GM18519 (cell line): ENCODE measurements around the gene ZBTB21.
"Not testable (repeated sequence)": the region's sequence is repeated elsewhere in the genome, so short reads cannot be mapped to it uniquely, and the experiment has no call there.

Experiments used
- ATAC-seq: cut with Tn5 transposase; IDR thresholded peaks from one replicate; pipeline ENCODE4 v1.9.1; 2021; ENCODE audit warnings: mild to moderate bottlenecking, moderate library complexity; ENCODE audit not compliant: unreplicated experiment, low FRiP score

ZBTB21 gene

DNA sequence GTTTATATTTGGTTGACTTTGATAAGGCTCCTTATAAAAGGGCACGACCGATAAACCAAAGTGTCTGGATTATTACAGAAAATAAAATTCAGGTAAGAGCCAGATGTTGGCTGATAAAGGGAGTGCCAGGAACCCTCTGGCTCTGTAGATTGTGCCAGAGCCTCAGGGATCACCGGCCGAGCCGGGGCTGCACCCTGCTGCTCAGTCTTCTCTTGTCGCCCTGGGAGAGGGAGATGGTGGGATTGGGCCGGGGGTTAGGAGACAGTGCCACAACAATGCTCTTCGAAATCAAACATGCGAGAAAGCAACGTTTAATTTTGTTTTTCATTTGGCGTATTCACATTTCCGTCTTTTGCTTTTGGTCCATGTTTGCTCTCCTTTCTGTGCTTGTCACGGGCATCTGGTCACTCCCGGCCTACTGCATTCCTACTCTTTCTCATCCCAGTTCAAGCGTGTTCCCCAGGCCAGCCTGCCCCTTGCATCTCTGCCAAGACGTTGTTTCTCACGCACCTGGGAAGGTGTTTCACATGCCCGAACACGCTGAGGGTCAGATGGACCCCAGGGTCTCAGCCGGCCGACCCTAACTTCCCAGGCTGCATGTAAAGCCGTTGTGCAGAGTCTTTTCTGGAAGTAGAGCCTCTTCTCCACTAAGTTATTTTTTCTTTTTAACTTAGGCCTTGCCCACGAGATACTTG is 37.5 kb downstream of the ZBTB21 start:
- no peak for ATAC-seq

DNA sequence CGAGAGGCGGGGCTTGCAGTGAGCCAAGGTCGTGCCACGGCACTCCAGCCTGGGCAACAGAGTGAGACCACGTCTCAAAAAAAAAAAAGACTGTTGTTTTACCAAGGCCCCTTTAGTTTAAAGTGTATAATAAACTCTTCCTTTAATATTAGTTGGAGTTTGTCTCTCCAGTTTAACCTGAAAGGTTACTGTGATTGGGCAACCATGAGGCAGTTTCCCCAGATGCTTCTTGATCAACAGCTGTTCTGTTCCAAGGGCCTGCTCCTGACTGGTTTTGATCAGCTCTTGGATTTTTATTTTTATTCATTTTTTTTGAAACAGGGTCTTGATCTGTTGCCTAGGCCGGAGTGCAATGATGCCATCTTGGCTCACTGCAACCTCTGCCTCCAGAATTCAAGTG is 38.3 kb downstream of the ZBTB21 start:
- ATAC-seq = no peak

DNA sequence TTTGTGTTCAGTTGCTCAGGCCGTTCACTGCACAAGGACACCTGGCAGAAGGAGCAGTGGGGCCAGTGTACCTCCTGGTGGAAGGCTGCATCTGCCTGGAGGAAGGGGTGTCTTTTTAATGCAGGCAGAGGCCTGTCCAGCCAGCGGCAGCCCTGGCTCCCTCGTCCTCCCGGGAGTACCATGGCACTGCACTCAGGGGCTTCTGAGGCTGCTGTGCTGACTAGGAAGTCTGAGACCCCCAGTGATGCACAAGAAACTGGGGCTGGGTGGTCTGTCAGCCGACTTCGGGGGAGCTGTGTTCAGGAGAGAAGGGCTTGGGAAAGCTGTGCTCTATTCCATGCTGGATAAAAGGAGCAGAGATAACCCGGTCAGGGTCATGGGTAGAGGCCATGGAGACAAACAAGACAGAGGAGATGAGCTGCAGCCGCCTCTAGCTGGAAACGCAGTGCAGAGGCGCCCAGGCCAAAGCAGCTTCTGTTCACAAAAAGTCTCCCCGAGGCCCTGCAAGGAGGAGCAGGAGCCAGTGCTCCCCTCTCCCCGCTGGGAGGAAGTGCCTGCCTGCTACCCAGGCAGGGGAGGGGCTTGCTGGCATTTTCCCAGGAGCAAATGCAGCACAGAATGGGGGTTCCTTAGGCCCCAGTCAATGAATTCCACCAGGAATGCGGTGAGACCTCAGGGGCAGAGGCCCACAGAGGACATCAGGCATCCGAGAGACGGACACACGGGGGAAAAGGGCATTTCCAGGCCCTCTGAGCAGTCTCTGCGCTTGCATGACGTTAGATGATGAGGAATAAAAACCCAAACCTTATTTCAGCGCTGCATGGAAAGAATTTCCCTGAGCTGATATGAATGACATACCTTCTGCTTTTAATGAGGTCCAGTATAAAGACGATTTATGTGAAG is 39.2 kb downstream of the ZBTB21 start:
- no peak for ATAC-seq

GRCh38 chr21:41970106-41970391 is 40.1 kb downstream of the ZBTB21 start:
- no peak for ATAC-seq

DNA sequence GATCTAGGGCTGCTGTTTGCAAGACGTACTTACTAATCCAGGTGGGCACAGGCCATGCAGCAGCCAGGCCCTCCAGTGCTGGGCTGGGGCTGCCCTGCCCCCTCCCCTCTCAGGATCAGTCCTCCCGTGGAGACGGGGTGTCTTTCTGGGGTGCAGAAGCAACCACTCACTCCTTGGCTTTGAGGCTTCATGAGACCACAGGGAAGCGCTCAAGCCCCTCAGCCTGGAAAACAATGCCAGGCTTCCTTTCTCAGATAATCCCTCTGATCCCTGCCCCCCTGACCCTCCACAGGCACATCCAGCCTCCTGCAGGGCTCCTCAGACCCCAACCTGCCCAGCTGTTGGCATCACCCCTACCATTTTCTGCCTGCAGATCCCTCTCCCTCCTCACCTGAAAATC is 42.5 kb downstream of the ZBTB21 start:
- no peak for ATAC-seq

DNA sequence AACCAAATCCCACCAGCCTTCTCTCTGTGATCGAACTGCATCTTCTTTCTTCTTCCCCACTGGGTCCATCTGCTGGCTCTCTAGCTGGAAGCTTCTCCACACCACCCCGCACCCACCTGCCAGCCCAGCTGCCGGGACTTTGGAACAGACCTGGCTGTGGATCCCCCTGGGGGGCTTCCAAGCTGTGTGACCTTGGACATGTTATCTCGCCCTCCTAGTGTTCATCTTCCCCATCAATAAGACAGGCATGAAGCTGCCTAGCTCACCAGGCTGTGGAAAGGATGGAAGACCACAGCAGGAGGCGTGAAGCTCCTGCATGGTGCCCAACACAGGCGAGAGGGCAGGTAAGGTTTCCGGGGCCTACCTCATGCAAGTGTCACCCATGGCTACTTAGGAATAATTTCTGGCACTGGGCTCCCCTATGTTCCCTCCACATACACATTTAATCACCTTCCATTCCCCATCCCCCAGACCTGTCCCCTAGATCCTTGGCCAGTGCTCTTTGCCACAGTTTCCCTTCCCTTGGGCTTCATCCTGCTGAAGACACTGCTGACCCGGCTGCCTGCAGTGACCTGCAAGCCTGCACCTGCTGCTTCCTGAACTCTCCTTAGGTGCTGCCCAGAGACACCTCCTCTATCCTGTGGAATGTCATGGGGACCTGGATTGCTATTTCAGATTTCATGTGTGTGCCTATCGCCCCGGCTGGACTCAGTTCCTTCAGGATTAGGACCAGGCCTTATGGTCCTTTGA is 43.1 kb downstream of the ZBTB21 start:
- no peak for ATAC-seq

- ATAC-seq = no peak
These were observed 43.9 kb downstream of the ZBTB21 start for GRCh38 chr21:41966041-41966833.

- ATAC-seq = no peak
These were observed 44.6 kb downstream of the ZBTB21 start for GRCh38 chr21:41965461-41966013.

- no peak for ATAC-seq
These were observed 45.1 kb downstream of the ZBTB21 start for GRCh38 chr21:41965045-41965444.

DNA sequence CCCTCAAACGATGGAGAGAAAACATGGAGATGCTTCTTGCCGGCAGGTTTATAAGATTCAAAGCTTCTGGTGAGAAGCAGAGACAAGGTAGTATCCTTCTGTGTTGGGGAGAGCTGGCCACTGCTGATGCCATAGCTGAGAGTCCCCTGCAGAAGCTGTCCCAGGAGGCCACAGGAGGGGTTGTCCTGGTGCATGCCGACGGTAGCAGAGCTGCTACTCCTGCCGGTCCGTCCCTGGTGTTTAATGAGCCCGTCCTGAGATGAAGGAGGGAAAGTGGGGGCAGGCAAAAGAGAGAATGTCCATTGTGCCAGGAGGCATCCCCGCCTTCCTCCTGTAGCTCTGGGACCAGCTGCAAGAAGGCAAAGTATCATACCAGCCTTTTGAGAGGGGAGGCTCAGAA is 46.0 kb downstream of the ZBTB21 start:
- ATAC-seq = no peak

- no peak for ATAC-seq
These were observed 47.7 kb downstream of the ZBTB21 start for GRCh38 chr21:41962425-41962966.

DNA sequence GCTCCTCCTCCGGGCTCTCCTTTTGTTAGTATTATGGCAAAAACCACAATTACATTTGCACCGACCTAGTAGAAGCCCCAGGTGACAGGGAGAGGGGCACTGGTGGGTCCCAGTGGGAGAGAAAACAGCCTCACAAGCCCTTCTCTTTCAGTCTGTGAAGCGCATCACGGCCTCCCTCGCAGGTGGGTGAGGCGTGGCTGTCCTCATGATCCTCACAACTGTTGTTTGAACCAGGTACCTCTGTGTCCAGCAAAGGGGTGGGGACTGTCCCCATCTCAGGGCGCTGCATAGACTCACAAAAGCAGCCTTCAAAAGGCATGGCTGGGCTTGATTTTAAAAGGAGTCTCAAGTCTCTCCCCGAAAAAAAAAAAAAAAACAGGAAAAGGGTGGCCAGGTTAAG is 48.4 kb downstream of the ZBTB21 start:
- ATAC-seq = no peak

GRCh38 chr21:41961282-41961701 is 48.9 kb downstream of the ZBTB21 start:
- ATAC-seq = no peak

GRCh38 chr21:41960386-41960785 is 49.8 kb downstream of the ZBTB21 start:
- ATAC-seq = no peak

GRCh38 chr21:41959697-41960096 is 50.5 kb downstream of the ZBTB21 start:
- ATAC-seq = not testable (repeated sequence)

- no peak for ATAC-seq
These were observed 51.1 kb downstream of the ZBTB21 start for GRCh38 chr21:41958886-41959563.

- ATAC-seq = no peak
These were observed 52.0 kb downstream of the ZBTB21 start for GRCh38 chr21:41957991-41958766.

GRCh38 chr21:41956926-41957729 is 53.0 kb downstream of the ZBTB21 start:
- ATAC-seq = no peak
